Iris pigment epithelial cell (primary cell): ENCODE results near the gene HLTF.

Experiments
- DNase-seq: peaks from one replicate; pipeline ENCODE4 v3.0.0-alpha.2; 2011; ENCODE audit warnings: low read depth

HLTF gene

GRCh38 chr3:149018247-149018646 is 68.1 kb downstream of the HLTF start:
- peak; percentile 88 for DNase-seq

- peak; percentile 97 for DNase-seq
Observed at GRCh38 chr3:149016669-149017541, 69.4 kb downstream of the HLTF start.

- DNase-seq: no peak
Observed at GRCh38 chr3:149016242-149016641, 70.1 kb downstream of the HLTF start.

GRCh38 chr3:149015393-149015792 is 70.9 kb downstream of the HLTF start:
- DNase-seq: peak; percentile 48

- DNase-seq: no peak
Observed at GRCh38 chr3:149013726-149014125, 72.6 kb downstream of the HLTF start.

GRCh38 chr3:149011676-149012075 is 74.7 kb downstream of the HLTF start:
- no peak for DNase-seq

GRCh38 chr3:149010966-149011365 is 75.4 kb downstream of the HLTF start:
- DNase-seq: no peak

GRCh38 chr3:149010504-149010951 is 75.8 kb downstream of the HLTF start:
- peak; percentile 49 for DNase-seq

GRCh38 chr3:149009732-149010131 is 76.6 kb downstream of the HLTF start:
- DNase-seq: peak; percentile 68

GRCh38 chr3:149007567-149008257 is 78.6 kb downstream of the HLTF start:
- no peak for DNase-seq

- DNase-seq: peak; percentile 76
Observed at GRCh38 chr3:149005416-149005815, 80.9 kb downstream of the HLTF start.

GRCh38 chr3:149004622-149005021 is 81.7 kb downstream of the HLTF start:
- DNase-seq: peak; percentile 98

- DNase-seq: peak; percentile 27
Observed at GRCh38 chr3:149003653-149004305, 82.6 kb downstream of the HLTF start.

- DNase-seq: no peak
Observed at GRCh38 chr3:149001727-149002126, 84.6 kb downstream of the HLTF start.

GRCh38 chr3:149000206-149000745 is 86.1 kb downstream of the HLTF start:
- DNase-seq: peak; percentile 72

- peak; percentile 57 for DNase-seq
Observed at GRCh38 chr3:148999806-149000205, 86.5 kb downstream of the HLTF start.

- peak; percentile 32 for DNase-seq
Observed at GRCh38 chr3:148998715-148999423, 87.5 kb downstream of the HLTF start.

- peak; percentile 47 for DNase-seq
Observed at GRCh38 chr3:148998297-148998696, 88.0 kb downstream of the HLTF start.

- no peak for DNase-seq
Observed at GRCh38 chr3:148997623-148998022, 88.7 kb downstream of the HLTF start.

GRCh38 chr3:148992635-148993255 is 93.6 kb downstream of the HLTF start:
- no peak for DNase-seq

- DNase-seq: no peak
Observed at GRCh38 chr3:148992027-148992634, 94.2 kb downstream of the HLTF start.
